H9 (cell line): Measurements from ENCODE around the gene TMEM185B. TPM values are rescaled to one million over a fixed set of nuclear protein-coding genes. Genes with fewer than 3 reads are reported as not detected.

Experiments
- DNase-seq: peaks from one replicate; pipeline ENCODE4 v3.0.0-alpha.2; 2017
- H2AFZ ChIP-seq: one replicate; pipeline ENCODE4 v1.6.1; 2013; ENCODE audit warnings: mild to moderate bottlenecking, low read length, control low read depth, moderate library complexity
- H2AK5ac ChIP-seq: 2 replicates; pipeline ENCODE4 v1.6.1; 2013; ENCODE audit warnings: low read length, control low read depth, mixed read lengths; ENCODE audit not compliant: insufficient read length
- H2BK120ac ChIP-seq: one replicate; pipeline ENCODE4 v1.6.1; 2013; ENCODE audit warnings: low read depth, mild to moderate bottlenecking, low read length, control low read depth, inconsistent platforms; ENCODE audit not compliant: poor library complexity, severe bottlenecking
- H2BK12ac ChIP-seq: 2 replicates; pipeline ENCODE4 v1.6.1; 2013; ENCODE audit warnings: low read length, control low read depth, mixed read lengths, low read depth; ENCODE audit not compliant: insufficient read length
- H2BK15ac ChIP-seq: 2 replicates; pipeline ENCODE4 v1.6.1; 2013; ENCODE audit warnings: low read depth, low read length, control low read depth
- H2BK20ac ChIP-seq: one replicate; pipeline ENCODE4 v1.6.1; 2013; ENCODE audit warnings: low read depth, mild to moderate bottlenecking, low read length, control low read depth, inconsistent platforms; ENCODE audit not compliant: poor library complexity, severe bottlenecking
- H2BK5ac ChIP-seq: 2 replicates; pipeline ENCODE4 v1.6.1; 2013; ENCODE audit warnings: low read length, control low read depth, mixed read lengths; ENCODE audit not compliant: insufficient read length
- H3K14ac ChIP-seq: 2 replicates; pipeline ENCODE4 v1.6.1; 2013; ENCODE audit warnings: low read length, control low read depth; ENCODE audit not compliant: insufficient read depth
- H3K18ac ChIP-seq: 2 replicates; pipeline ENCODE4 v1.6.1; 2013; ENCODE audit warnings: low read depth, mild to moderate bottlenecking, mixed read lengths, low read length, control low read depth; ENCODE audit not compliant: insufficient read length
- H3K23ac ChIP-seq: 2 replicates; pipeline ENCODE4 v1.6.1; 2013; ENCODE audit warnings: low read length, control low read depth, mixed read lengths, low read depth; ENCODE audit not compliant: insufficient read length
- H3K23me2 ChIP-seq: 2 replicates; pipeline ENCODE4 v1.6.1; 2013; ENCODE audit warnings: low read depth, mild to moderate bottlenecking, mixed read lengths, low read length, control low read depth; ENCODE audit not compliant: insufficient read length, poor library complexity, severe bottlenecking
- H3K27ac ChIP-seq: 2 replicates; pipeline ENCODE4 v1.5.1; 2013; ENCODE audit warnings: low read length, control low read depth, mixed read lengths, low read depth; ENCODE audit not compliant: insufficient read length
- H3K27me3 ChIP-seq: 2 replicates; pipeline ENCODE4 v1.6.1; 2013; ENCODE audit warnings: low read length, control low read depth, inconsistent platforms; ENCODE audit not compliant: insufficient read depth
- H3K4ac ChIP-seq: 2 replicates; pipeline ENCODE4 v1.6.1; 2013; ENCODE audit warnings: low read depth, mild to moderate bottlenecking, control low read depth, inconsistent platforms, low read length, moderate library complexity
- H3K4me1 ChIP-seq: 2 replicates; pipeline ENCODE4 v1.6.1; 2013; ENCODE audit warnings: low read length, control low read depth, inconsistent platforms; ENCODE audit not compliant: insufficient read depth
- H3K4me2 ChIP-seq: 2 replicates; pipeline ENCODE4 v1.6.1; 2013; ENCODE audit warnings: low read length, control low read depth, mixed read lengths; ENCODE audit not compliant: insufficient read length, insufficient read depth
- H3K56ac ChIP-seq: 2 replicates; pipeline ENCODE4 v1.6.1; 2013; ENCODE audit warnings: low read depth, mild to moderate bottlenecking, mixed read lengths, low read length, control low read depth; ENCODE audit not compliant: insufficient read length
- H3K79me1 ChIP-seq: 2 replicates; pipeline ENCODE4 v1.6.1; 2013; ENCODE audit warnings: low read depth, mild to moderate bottlenecking, moderate library complexity, low read length, control low read depth, inconsistent platforms; ENCODE audit not compliant: insufficient read depth, poor library complexity, severe bottlenecking
- H3K79me2 ChIP-seq: 2 replicates; pipeline ENCODE4 v1.6.1; 2013; ENCODE audit warnings: low read length, control low read depth, inconsistent platforms; ENCODE audit not compliant: insufficient read depth
- H3K9ac ChIP-seq: 2 replicates; pipeline ENCODE4 v1.6.1; 2013; ENCODE audit warnings: low read length, control low read depth, mixed read lengths; ENCODE audit not compliant: insufficient read length; ENCODE audit errors: extremely low read depth
- H3K9me3 ChIP-seq: one replicate; pipeline ENCODE4 v1.6.1; 2013; ENCODE audit warnings: low read depth, low read length, inconsistent platforms; ENCODE audit not compliant: control insufficient read depth
- H3T11ph ChIP-seq: one replicate; pipeline ENCODE4 v1.6.1; 2013; ENCODE audit warnings: mild to moderate bottlenecking, low read length, control low read depth, inconsistent platforms
- H4K20me1 ChIP-seq: one replicate; pipeline ENCODE4 v1.6.1; 2013; ENCODE audit not compliant: control insufficient read depth, insufficient read length, insufficient read depth
- H4K5ac ChIP-seq: 2 replicates; pipeline ENCODE4 v1.6.1; 2013; ENCODE audit warnings: low read depth, mild to moderate bottlenecking, mixed read lengths, low read length, control low read depth; ENCODE audit not compliant: insufficient read length
- H4K8ac ChIP-seq: replicated peaks from 2 replicates; pipeline ENCODE4 v1.6.1; 2013; ENCODE audit warnings: low read length, control low read depth, mixed read lengths, low read depth; ENCODE audit not compliant: insufficient read length
- H4K91ac ChIP-seq: 2 replicates; pipeline ENCODE4 v1.6.1; 2013; ENCODE audit warnings: low read depth, mild to moderate bottlenecking, moderate library complexity, mixed read lengths, low read length, control low read depth; ENCODE audit not compliant: insufficient read length
- H3K27ac Mint-ChIP-seq, 3 experiments: 2 replicates in 2 of 3; 3 replicates in 1 of 3; pipeline ENCODE4 v1.8.0; 2020 to 2021; ENCODE audit warnings: mixed read lengths in 3 of 3, mild to moderate bottlenecking in 1 of 3, moderate library complexity in 1 of 3
- H3K27me3 Mint-ChIP-seq: 2 replicates; pipeline ENCODE4 v1.8.0; 2021; ENCODE audit warnings: low read depth, mild to moderate bottlenecking, moderate library complexity, mixed read lengths
- H3K36me3 Mint-ChIP-seq, 3 experiments: 2 replicates in 2 of 3; 3 replicates in 1 of 3; pipeline ENCODE4 v1.8.0; 2020 to 2021; ENCODE audit warnings: low read depth in 3 of 3, mixed read lengths in 3 of 3; ENCODE audit not compliant: insufficient read depth in 1 of 3
- H3K4me1 Mint-ChIP-seq, 2 experiments: 2 replicates each; pipeline ENCODE4 v1.8.0; 2020; ENCODE audit warnings: mixed read lengths in 2 of 2
- H3K4me3 Mint-ChIP-seq, 2 experiments: 2 replicates in 1 of 2; 3 replicates in 1 of 2; pipeline ENCODE4 v1.8.0; 2020 to 2021; ENCODE audit warnings: mild to moderate bottlenecking in 2 of 2, mixed read lengths in 2 of 2, moderate library complexity in 1 of 2
- H3K9me3 Mint-ChIP-seq, 2 experiments: 2 replicates in 1 of 2; 3 replicates in 1 of 2; pipeline ENCODE4 v1.8.0; 2020; ENCODE audit warnings: mild to moderate bottlenecking in 2 of 2, mixed read lengths in 2 of 2, moderate library complexity in 1 of 2
- CTCF ChIP-seq: fragments of 200-600 bp; sonication (generic); conservative IDR thresholded peaks from 3 replicates; pipeline ENCODE4 v1.8.0; 2021; ENCODE audit warnings: antibody characterized with exemption, mild to moderate bottlenecking
- WGBS: extraction: QIAGEN DNeasy Blood & Tissue Kit; methylation state at CpG from one replicate; pipeline ENCODE4 v1.1.7; 2013; ENCODE audit warnings: missing lambda C conversion rate, low lambda C conversion rate, mixed read lengths; ENCODE audit not compliant: insufficient read length; ENCODE audit errors: extremely low coverage; 5-methylcytosine and 5-hydroxymethylcytosine counted together
- total RNA-seq: library from RNA; stranded (reverse); gene quantifications from 2 replicates; pipeline ENCODE4 v1.2.1, GENCODE V29; 2021

The TMEM185B gene
- total RNA-seq, 1 experiment from 2014 or later: 29.0 TPM

GRCh38 chr2:120233292-120233691 lies 10.1 kb upstream of the TMEM185B start:
- H3K36me3 Mint-ChIP-seq: no peaks in the 10 kb centered on the region; a peak in 1 of 7 replicates
- no peaks in the 10 kb centered on the region for H3K9me3 ChIP-seq
- no peak overlapping the region for H2BK15ac ChIP-seq
- H2BK5ac ChIP-seq: no peak overlapping the region
- no peak overlapping the region for H2BK12ac ChIP-seq
- no peak overlapping the region for H4K8ac ChIP-seq
- WGBS: no CpG with 5 or more reads among the region's 5 CpGs
- peaks cover 21% of the 10 kb centered on the region for H3K27me3 Mint-ChIP-seq
- no peak overlapping the region for H3K14ac ChIP-seq
- no peaks in the 10 kb centered on the region for H3K23me2 ChIP-seq
- H2AFZ ChIP-seq: no peak overlapping the region
- no peak for DNase-seq
- no peak overlapping the region for H4K5ac ChIP-seq
- no peak overlapping the region for H2BK120ac ChIP-seq
- H2AK5ac ChIP-seq: no peak overlapping the region
- no peak overlapping the region for H3T11ph ChIP-seq
- H3K23ac ChIP-seq: no peak overlapping the region
- no peaks in the 10 kb centered on the region for H4K20me1 ChIP-seq
- no peak overlapping the region for H2BK20ac ChIP-seq
- no peaks in the 10 kb centered on the region for H3K79me1 ChIP-seq
- H3K4me2 ChIP-seq: no peak overlapping the region
- H4K91ac ChIP-seq: no peak overlapping the region
- no peaks in the 10 kb centered on the region for H3K79me2 ChIP-seq
- peaks cover 14 to 16% of the 10 kb centered on the region in 2 experiments for H3K4me1 Mint-ChIP-seq
- H3K27ac Mint-ChIP-seq: no peak overlapping the region
- no peak overlapping the region for H3K18ac ChIP-seq
- no peak overlapping the region for H3K9ac ChIP-seq
- peaks cover 2% of the 10 kb centered on the region for H3K4me1 ChIP-seq
- H3K4ac ChIP-seq: no peak overlapping the region
- no peak overlapping the region for H3K4me3 Mint-ChIP-seq
- H3K27ac ChIP-seq: no peak overlapping the region
- H3K27me3 ChIP-seq: no peaks in the 10 kb centered on the region; the same call in 1 of the 2 replicates
- H3K9me3 Mint-ChIP-seq: peaks cover 5 to 7% of the 10 kb centered on the region in 2 experiments; a peak in 2 of 5 replicates
- H3K56ac ChIP-seq: no peak overlapping the region
- TF ChIP-seq CTCF: no peak
